Liver (tissue), 9 donors: Measurements from ENCODE around the gene SIPA1L3. TPM values are rescaled to one million over a fixed set of nuclear protein-coding genes. Genes with fewer than 3 reads are reported as not detected.

Source experiments
- DNase-seq: peaks from one replicate; pipeline ENCODE4 v3.0.0-alpha.2; 2017; ENCODE audit warnings: low spot score
- H3K27ac ChIP-seq, 2 donors: one replicate each; pipeline ENCODE4 v1.7.0; 2013; ENCODE audit warnings: inconsistent platforms in 2 of 2, low read length in 2 of 2, control low read depth in 1 of 2, low read depth in 1 of 2, mild to moderate bottlenecking in 1 of 2
- H3K27me3 ChIP-seq, 4 donors: one replicate each; pipeline versions ENCODE4 v1.6.1 to v1.7.0; 2013; ENCODE audit warnings: low read length in 3 of 4, inconsistent platforms in 1 of 4, mild to moderate bottlenecking in 1 of 4, moderate library complexity in 1 of 4; ENCODE audit not compliant: control insufficient read depth in 4 of 4, insufficient read depth in 4 of 4
- H3K36me3 ChIP-seq, 4 donors: one replicate each; pipeline versions ENCODE4 v1.6.1 to v1.7.0; 2013; ENCODE audit warnings: low read length in 3 of 4, mild to moderate bottlenecking in 3 of 4, low read depth in 1 of 4, moderate library complexity in 1 of 4; ENCODE audit not compliant: control insufficient read depth in 4 of 4, insufficient read depth in 3 of 4
- H3K4me1 ChIP-seq, 4 donors: one replicate each; pipeline versions ENCODE4 v1.6.1 to v1.7.0; 2013; ENCODE audit warnings: low read length in 3 of 4, mild to moderate bottlenecking in 3 of 4, moderate library complexity in 1 of 4; ENCODE audit not compliant: control insufficient read depth in 4 of 4, insufficient read depth in 4 of 4
- H3K4me3 ChIP-seq, 3 donors: one replicate each; pipeline versions ENCODE4 v1.6.1 to v1.7.0; 2013; ENCODE audit warnings: low read length in 3 of 3, control low read depth in 1 of 3, low read depth in 1 of 3, mild to moderate bottlenecking in 1 of 3
- H3K9ac ChIP-seq, 2 donors: one replicate each; pipeline ENCODE4 v1.7.0; 2013; ENCODE audit warnings: low read length in 2 of 2, mild to moderate bottlenecking in 2 of 2, moderate library complexity in 2 of 2, control low read depth in 1 of 2, low read depth in 1 of 2
- H3K9me3 ChIP-seq, 4 donors: one replicate each; pipeline versions ENCODE4 v1.6.1 to v1.7.0; 2013; ENCODE audit warnings: low read length in 3 of 4; ENCODE audit not compliant: control insufficient read depth in 4 of 4
- EGR1 ChIP-seq, 2 donors: IDR thresholded peaks; 2 replicates each; pipeline ENCODE4 v1.6.1; 2016 to 2018; ENCODE audit warnings: antibody characterized with exemption in 2 of 2, low read depth in 2 of 2
- FOXA1 ChIP-seq: IDR thresholded peaks from 2 replicates; pipeline ENCODE4 v1.6.1; 2016; ENCODE audit warnings: antibody characterized with exemption
- FOXA2 ChIP-seq: IDR thresholded peaks from 2 replicates; pipeline ENCODE4 v1.6.1; 2016; ENCODE audit warnings: antibody characterized with exemption
- GABPA ChIP-seq, 2 donors: IDR thresholded peaks in 1 of 2; conservative IDR thresholded peaks in 1 of 2; 2 replicates each; pipeline ENCODE4 v1.6.1; 2016; ENCODE audit warnings: antibody characterized with exemption in 2 of 2, mild to moderate bottlenecking in 1 of 2, moderate library complexity in 1 of 2
- HNF4G ChIP-seq: IDR thresholded peaks from 2 replicates; pipeline ENCODE4 v1.6.1; 2016; ENCODE audit warnings: antibody characterized with exemption
- JUND ChIP-seq, 2 donors: IDR thresholded peaks; 2 replicates each; pipeline ENCODE4 v1.6.1; 2016; ENCODE audit warnings: antibody characterized with exemption in 2 of 2
- RAD21 ChIP-seq, 2 donors: IDR thresholded peaks; 2 replicates each; pipeline ENCODE4 v1.6.1; 2016; ENCODE audit warnings: antibody characterized with exemption in 2 of 2, mild to moderate bottlenecking in 2 of 2
- RXRA ChIP-seq, 2 donors: IDR thresholded peaks; 2 replicates each; pipeline ENCODE4 v1.6.1; 2017 to 2018; ENCODE audit warnings: antibody characterized with exemption in 2 of 2, mild to moderate bottlenecking in 1 of 2
- WGBS: extraction: QIAGEN DNeasy Blood & Tissue Kit; methylation state at CpG from one replicate; pipeline ENCODE4 v1.1.7; 2013; 5-methylcytosine and 5-hydroxymethylcytosine counted together
- polyA plus RNA-seq, 2 donors: library from polyadenylated mRNA; stranded (reverse) in 1 of 2; unstranded in 1 of 2; fragments of 200-250 nt in 1 of 2; fragments of >200 nt in 1 of 2; fragmentation: Nextera tagmentation in 1 of 2; extraction: Ambion mirVana in 1 of 2; gene quantifications; one replicate each; pipeline versions ENCODE4 v1.2.1 to v1.2.3, GENCODE V29; 2013 to 2015
- total RNA-seq, 2 donors: library from RNA; depleted of rRNA; stranded (reverse); fragments of >200 nt; gene quantifications; one replicate each; pipeline ENCODE4 v1.2.3, GENCODE V29; 2014
- TF ChIP-seq, protein P1 (sequence below): IDR thresholded peaks from 2 replicates; pipeline ENCODE4 v1.6.1; 2016; ENCODE audit warnings: antibody characterized with exemption
- TF ChIP-seq, protein P2 (sequence below): fragments of 150-350 bp; IDR thresholded peaks from 2 replicates; pipeline ENCODE4 v1.5.1; 2017; ENCODE audit warnings: improper control_type of control experiment, low read depth, low read length; ENCODE audit not compliant: missing input control
- TF ChIP-seq, protein P3 (sequence below): IDR thresholded peaks from 2 replicates; pipeline ENCODE4 v1.6.1; 2016; ENCODE audit warnings: antibody characterized with exemption
- donor health status: healthy.
- donor health status: healthy.
- donor health status: healthy.
- donor health status: healthy.
- donor health status: healthy.

Gene SIPA1L3
- total and polyA plus RNA-seq, 4 donors, result 2.4 to 10.0 (median 4.4) TPM

DNA sequence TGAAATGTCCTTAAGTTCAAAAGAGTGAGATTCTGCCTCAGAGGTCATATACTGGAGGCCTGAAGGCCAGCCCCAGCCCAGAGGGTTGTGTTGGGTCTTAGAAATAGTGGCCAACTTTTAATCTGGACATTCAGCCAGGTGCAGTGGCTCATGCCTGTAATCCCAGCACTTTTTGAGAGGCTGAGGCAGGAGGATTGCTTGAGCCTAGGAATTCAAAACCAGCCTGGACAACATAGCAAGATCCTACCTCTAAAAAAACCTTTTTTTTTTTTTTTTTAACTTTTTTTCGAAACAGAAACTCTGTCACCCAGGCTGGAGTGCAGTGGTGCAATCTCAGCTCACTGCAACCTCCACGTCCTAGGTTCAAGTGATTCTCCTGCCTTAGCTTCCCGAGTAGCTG, 301.6 kb downstream of the SIPA1L3 start (continued):
- TF ChIP-seq, protein P1, sequence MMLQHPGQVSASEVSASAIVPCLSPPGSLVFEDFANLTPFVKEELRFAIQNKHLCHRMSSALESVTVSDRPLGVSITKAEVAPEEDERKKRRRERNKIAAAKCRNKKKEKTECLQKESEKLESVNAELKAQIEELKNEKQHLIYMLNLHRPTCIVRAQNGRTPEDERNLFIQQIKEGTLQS, result no peak
- TF ChIP-seq EGR1 (IDR thresholded peaks at IDR 0.05; ENCODE audit: low read depth in 2 of 2) (no peak), RXRA (IDR thresholded peaks at IDR 0.05) (no peak), RAD21 (IDR thresholded peaks at IDR 0.05) (no peak), JUND (IDR thresholded peaks at IDR 0.05) (no peak)
- TF ChIP-seq, protein P2, sequence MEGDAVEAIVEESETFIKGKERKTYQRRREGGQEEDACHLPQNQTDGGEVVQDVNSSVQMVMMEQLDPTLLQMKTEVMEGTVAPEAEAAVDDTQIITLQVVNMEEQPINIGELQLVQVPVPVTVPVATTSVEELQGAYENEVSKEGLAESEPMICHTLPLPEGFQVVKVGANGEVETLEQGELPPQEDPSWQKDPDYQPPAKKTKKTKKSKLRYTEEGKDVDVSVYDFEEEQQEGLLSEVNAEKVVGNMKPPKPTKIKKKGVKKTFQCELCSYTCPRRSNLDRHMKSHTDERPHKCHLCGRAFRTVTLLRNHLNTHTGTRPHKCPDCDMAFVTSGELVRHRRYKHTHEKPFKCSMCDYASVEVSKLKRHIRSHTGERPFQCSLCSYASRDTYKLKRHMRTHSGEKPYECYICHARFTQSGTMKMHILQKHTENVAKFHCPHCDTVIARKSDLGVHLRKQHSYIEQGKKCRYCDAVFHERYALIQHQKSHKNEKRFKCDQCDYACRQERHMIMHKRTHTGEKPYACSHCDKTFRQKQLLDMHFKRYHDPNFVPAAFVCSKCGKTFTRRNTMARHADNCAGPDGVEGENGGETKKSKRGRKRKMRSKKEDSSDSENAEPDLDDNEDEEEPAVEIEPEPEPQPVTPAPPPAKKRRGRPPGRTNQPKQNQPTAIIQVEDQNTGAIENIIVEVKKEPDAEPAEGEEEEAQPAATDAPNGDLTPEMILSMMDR, result no peak

DNA sequence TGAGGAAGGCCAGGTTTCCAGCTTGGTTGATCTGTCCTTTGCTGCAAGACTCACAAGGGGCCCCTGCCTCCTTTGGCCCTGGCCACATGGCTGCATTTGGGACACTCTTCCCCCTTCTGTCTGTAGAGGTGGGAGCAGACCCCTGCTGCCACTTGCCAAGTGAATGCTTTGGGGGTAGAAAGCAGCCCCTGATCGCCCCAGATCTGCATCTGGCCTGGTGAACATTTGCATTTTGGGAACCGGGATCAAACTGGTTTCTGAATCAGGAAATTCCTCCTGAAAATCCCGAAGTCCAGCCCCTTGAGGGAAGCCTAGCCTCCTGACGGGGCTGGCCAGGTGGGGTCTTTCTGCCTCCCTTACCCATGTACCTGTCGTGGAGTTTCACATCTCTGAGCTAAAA, 302.1 kb downstream of the SIPA1L3 start:
- Histone ChIP-seq H3K27me3 (peaks cover 0 to 8% (median 0%) of the 10 kb centered on the region in 4 donors), H3K27ac (no peak overlapping the region), H3K36me3 (peaks cover 0 to 13% (median 3%) of the 10 kb centered on the region in 4 donors), H3K9me3 (no peaks in the 10 kb centered on the region), H3K9ac (no peak overlapping the region), H3K4me3 (no peak overlapping the region), H3K4me1 (peaks cover 0 to 3% (median 0%) of the 10 kb centered on the region in 4 donors)
- TF ChIP-seq, protein P3, sequence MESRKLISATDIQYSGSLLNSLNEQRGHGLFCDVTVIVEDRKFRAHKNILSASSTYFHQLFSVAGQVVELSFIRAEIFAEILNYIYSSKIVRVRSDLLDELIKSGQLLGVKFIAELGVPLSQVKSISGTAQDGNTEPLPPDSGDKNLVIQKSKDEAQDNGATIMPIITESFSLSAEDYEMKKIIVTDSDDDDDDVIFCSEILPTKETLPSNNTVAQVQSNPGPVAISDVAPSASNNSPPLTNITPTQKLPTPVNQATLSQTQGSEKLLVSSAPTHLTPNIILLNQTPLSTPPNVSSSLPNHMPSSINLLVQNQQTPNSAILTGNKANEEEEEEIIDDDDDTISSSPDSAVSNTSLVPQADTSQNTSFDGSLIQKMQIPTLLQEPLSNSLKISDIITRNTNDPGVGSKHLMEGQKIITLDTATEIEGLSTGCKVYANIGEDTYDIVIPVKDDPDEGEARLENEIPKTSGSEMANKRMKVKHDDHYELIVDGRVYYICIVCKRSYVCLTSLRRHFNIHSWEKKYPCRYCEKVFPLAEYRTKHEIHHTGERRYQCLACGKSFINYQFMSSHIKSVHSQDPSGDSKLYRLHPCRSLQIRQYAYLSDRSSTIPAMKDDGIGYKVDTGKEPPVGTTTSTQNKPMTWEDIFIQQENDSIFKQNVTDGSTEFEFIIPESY, result no peak
- TF ChIP-seq JUND (IDR thresholded peaks at IDR 0.05) (no peak), GABPA (IDR thresholded peaks at IDR 0.05 in 1 of 2, conservative IDR thresholded peaks at IDR 0.05 in 1 of 2) (no peak)
- no peak for DNase-seq
- 41% methylated on average over 5 of the region's 5 CpGs for WGBS

DNA sequence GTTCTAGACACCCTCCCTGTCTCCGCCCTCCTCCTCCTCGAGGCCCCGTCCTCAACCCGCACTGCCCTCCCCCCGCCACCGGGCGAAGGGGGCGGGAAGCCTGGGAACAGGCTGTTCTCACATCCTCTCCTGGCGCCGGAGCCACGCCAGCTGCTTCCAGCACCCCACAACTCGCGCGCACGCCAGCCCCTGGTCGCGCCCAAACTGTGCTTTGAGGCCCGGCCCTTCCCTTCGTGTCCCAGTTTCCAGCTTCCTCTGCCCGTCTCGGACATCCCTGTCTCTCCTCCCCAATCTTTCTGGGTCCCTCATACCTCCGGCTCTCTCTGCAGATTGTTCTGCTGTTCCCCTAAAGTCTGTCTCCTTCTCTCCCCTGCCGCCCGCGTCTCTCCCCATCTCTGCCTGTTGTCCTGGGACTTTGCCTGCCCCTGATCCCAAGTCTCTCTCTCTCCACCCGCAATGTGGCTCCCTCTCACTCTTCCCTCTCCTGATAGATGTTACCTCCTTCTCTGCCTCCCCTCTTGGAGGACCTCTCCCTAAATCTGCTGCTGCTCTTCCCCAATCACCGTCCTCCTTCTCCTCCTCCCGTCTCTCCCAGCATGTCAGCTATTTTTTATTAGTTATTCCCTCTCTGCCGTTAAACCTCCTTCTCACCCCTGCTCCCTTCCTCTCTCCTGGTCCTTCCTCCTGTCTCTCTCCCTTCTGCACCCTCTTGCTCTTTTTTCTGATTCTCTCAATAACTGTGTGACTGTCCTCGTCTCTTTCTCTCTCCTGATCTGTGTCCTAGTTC, 302.9 kb downstream of the SIPA1L3 start:
- TF ChIP-seq FOXA1, result no peak
- no peak overlapping the region for H3K4me3 ChIP-seq
- H3K9ac ChIP-seq, result no peak overlapping the region
- H3K36me3 ChIP-seq, result peaks cover 0 to 13% (median 0%) of the 10 kb centered on the region in 4 donors
- H3K27me3 ChIP-seq, result peaks cover 0 to 8% (median 0%) of the 10 kb centered on the region in 4 donors
- no peaks in the 10 kb centered on the region for H3K9me3 ChIP-seq
- H3K27ac ChIP-seq, result no peak overlapping the region
- 13% methylated on average over 30 of the region's 30 CpGs for WGBS
- no peak for DNase-seq
- peaks cover 0 to 3% (median 0%) of the 10 kb centered on the region in 4 donors for H3K4me1 ChIP-seq

DNA sequence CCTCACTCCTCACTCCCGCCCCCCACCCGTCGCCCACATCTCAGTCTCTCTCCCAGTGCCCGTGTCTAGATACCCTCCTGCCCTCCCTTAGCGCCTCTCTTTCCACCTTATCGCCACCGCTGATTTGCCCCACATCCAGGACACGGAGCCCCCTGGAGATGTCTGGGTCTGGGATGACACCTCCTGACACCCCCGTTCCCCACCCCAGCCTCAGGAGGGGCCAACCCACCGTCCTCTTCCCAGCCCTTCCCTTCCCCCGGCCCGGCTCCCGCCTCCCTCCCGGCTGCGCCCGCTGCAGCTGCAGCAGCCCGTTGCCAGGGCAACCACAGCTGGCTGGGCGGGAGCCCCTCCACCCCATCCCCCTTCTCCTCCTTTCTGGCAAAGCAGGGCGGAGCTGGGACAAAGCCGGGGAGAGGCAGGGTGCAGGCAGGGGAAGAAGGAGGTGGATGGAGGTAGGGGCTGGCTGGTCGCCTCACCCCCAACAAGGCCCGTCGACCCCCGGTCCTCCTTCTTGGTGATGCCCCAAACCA, 303.5 kb downstream of the SIPA1L3 start:
- Histone ChIP-seq H3K4me3 (no peak overlapping the region), H3K9me3 (no peaks in the 10 kb centered on the region), H3K27ac (no peak overlapping the region), H3K27me3 (peaks cover 0 to 8% (median 0%) of the 10 kb centered on the region in 4 donors), H3K4me1 (peaks cover 0 to 3% (median 0%) of the 10 kb centered on the region in 4 donors), H3K36me3 (peaks cover 0 to 11% (median 0%) of the 10 kb centered on the region in 4 donors), H3K9ac (no peak overlapping the region)
- no peak for DNase-seq
- TF ChIP-seq EGR1 (IDR thresholded peaks at IDR 0.05; ENCODE audit: low read depth in 2 of 2) (no peak), FOXA2 (no peak), HNF4G (no peak)
- TF ChIP-seq, protein P3, result no peak
- 6% methylated on average over 24 of the region's 24 CpGs for WGBS
